A375 (cell line): ENCODE measurements around the gene PTCH2. TPM values are rescaled to one million over a fixed set of nuclear protein-coding genes. Genes with fewer than 3 reads are reported as not detected.
A peak's percentile ranks its signal among the peaks of the same experiment; 100 is the strongest.

Experiments used
- small RNA-seq: library from RNA; depleted of rRNA; stranded (forward); fragments of <200 nt; gene quantifications from one replicate; pipeline ENCODE3, GENCODE V24; 2014
- total RNA-seq: library from RNA; depleted of rRNA; stranded (reverse); fragments of >200 nt; shearing (Covaris generic); gene quantifications from 2 replicates; pipeline ENCODE4 v1.2.3, GENCODE V29; 2014; rRNA removed

PTCH2 gene, protein sequence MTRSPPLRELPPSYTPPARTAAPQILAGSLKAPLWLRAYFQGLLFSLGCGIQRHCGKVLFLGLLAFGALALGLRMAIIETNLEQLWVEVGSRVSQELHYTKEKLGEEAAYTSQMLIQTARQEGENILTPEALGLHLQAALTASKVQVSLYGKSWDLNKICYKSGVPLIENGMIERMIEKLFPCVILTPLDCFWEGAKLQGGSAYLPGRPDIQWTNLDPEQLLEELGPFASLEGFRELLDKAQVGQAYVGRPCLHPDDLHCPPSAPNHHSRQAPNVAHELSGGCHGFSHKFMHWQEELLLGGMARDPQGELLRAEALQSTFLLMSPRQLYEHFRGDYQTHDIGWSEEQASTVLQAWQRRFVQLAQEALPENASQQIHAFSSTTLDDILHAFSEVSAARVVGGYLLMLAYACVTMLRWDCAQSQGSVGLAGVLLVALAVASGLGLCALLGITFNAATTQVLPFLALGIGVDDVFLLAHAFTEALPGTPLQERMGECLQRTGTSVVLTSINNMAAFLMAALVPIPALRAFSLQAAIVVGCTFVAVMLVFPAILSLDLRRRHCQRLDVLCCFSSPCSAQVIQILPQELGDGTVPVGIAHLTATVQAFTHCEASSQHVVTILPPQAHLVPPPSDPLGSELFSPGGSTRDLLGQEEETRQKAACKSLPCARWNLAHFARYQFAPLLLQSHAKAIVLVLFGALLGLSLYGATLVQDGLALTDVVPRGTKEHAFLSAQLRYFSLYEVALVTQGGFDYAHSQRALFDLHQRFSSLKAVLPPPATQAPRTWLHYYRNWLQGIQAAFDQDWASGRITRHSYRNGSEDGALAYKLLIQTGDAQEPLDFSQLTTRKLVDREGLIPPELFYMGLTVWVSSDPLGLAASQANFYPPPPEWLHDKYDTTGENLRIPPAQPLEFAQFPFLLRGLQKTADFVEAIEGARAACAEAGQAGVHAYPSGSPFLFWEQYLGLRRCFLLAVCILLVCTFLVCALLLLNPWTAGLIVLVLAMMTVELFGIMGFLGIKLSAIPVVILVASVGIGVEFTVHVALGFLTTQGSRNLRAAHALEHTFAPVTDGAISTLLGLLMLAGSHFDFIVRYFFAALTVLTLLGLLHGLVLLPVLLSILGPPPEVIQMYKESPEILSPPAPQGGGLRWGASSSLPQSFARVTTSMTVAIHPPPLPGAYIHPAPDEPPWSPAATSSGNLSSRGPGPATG
- 0.04 and 0.08 TPM in 2 replicates for total RNA-seq

DNA sequence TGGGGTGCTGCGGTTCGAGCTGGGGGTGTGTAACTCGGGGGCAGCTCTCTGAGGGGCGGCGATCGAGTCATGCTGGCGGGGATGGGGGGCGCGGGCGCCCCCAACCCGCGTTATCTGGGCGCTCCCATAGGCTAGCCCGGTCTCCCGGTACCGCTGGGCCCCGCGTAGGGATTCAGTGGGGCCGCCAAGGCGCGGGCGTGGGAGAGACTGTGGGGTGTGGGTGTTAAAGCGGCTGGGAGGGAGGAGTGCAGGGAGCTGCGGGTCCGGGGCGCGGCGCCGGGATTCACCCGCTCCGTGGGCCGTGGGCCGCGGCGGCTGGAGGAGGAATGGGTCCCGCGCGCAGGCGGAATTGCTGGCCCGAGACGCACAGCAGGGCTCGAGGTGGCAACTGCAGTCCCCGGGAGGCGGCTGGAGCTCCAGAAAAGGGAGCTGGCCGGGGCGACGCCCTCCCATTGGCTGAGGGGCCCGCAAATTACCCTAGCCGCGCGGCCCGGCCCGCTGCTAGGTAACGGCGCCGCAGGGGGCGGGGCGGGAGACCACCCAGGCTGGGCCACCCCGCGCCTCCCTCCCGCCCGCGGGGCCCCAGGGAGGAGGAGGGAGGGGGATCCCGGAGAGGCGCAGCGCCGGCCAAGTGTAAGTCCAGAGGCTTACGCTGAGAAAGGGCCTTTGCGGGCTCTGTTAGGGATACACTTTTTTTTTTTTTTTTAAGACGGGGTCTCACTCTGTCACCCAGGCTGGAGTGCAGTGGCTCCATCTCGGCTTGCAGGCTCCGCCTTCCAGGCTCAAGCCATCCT, at the start of gene PTCH2:
Gene PTCH2, minus strand, starts transcription at position 392 of the 794 bp plus-strand sequence. Its CDS starts 321 bp downstream, at position 71.

DNA sequence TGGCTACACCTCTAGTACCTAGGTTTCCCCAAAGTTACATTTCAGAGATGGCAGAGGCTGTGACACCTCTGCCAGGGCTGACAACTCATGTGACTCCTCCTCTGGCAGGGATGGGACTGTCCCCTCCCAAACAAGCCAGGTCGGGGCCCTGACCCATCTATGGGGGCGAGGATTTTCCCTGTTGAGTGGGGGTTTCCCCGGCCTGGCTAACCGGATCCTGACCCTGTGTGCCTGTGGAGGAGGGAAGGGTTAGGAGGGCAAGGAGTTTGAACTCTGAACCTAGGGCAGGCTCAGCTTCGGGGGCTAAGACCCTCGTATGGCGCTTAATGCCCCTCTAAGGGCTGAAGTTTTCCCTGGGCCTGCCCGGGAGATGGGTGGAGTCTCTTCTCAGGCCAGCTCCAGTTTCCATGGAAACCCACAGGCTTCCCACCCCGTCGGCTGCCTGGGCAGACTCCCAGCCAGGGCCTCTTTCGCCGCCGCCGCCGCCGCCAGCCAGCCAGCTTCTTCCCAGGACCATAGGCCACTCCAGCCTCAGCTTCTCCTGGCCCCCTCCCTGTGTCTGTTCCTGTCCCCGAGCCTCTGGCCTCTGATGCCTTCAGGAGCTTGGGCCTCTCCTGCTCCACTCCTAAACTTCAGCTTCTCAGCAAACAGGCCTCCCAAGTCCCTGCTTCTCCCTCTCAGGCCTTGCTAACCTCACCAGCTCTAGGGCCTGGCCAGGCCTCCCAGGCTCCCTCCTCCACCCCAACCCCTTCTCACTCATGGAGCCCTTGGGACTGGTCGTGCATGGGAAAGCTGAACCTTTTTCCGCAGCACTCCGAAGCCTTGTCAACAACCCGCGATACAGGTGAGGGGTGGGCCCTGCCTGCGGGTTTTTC, 34.8 kb downstream of the PTCH2 start, which contains the start of gene BTBD19:
Gene BTBD19, plus strand, starts transcription at position 461 of the 875 bp plus-strand sequence. Its CDS starts 298 bp downstream, at position 759.

DNA sequence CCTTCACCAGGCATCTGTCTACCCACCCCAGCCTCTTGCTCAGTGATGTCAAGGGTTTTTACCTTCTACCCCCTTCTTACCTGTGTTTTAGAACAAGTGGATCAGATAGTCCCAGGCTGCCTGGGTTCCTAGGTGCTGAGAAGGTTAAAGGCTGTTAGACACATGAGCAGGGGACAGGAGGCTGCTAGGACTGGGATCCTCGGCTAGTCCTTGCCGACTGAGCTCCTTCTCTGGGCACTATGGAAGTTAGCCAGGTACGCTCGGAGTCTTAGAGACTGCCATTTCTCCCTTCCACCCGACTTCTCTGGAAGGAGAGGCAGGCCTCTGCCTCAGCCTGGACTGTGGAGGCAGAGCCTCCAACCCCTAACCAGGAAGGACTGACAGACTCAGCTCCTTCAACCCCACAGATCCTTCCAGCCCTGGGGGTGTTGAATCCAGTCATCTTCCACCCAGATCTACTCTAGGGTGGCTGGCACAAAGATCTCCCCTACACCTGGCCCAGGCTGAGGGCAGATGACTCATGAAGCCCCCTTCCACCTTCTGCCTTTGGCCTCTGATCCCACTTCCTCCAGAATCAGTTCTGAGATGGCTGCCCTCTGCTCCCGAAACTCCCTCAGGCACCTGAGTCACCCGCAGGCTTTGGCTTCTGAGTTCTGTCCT, 36.2 kb downstream of the PTCH2 start, which contains the start of gene DYNLT4:
Gene DYNLT4, minus strand, starts transcription at position 648 of the 660 bp plus-strand sequence. CDS start 683 bp downstream, outside the sequence.

DNA sequence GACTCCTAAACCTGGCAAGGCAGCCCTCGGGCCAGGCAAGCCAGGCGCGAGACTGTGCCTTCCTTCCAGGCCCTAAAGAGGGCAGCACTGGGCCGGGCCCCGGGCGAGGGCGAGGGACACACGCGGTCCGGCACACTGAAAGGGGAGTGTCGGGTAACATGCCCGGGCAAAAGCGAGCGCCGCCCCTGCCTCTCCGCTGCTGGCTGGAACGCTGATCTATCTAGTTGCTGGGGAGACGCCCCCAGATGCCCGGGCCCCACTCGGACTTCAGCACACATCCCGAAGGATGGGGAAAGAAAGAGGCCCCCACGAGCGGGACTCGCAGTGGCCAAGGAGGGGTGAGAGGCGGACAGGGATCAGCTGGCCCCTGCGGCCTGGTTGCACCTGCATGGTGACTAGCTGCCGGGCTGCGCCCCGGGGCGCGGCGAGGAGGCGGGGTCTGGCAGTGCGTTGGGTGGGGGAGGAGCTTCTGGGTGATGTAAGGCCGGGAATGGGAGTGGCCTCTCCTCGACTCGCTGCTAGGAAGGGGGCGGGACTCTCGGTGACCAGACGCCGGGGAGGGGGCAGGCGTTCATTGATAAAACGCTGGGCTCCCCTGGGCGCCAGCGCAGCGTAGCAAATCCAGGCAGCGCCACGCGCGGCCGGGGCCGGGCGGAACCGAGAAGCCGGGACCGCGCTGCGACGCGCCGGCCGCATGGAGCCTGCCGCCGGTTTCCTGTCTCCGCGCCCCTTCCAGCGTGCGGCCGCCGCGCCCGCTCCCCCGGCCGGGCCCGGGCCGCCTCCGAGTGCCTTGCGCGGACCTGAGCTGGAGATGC, 43.1 kb downstream of the PTCH2 start, which contains the start of gene PLK3:
Gene PLK3, plus strand, starts transcription at position 608 of the 815 bp plus-strand sequence. Its CDS starts 87 bp downstream, at position 695.

DNA sequence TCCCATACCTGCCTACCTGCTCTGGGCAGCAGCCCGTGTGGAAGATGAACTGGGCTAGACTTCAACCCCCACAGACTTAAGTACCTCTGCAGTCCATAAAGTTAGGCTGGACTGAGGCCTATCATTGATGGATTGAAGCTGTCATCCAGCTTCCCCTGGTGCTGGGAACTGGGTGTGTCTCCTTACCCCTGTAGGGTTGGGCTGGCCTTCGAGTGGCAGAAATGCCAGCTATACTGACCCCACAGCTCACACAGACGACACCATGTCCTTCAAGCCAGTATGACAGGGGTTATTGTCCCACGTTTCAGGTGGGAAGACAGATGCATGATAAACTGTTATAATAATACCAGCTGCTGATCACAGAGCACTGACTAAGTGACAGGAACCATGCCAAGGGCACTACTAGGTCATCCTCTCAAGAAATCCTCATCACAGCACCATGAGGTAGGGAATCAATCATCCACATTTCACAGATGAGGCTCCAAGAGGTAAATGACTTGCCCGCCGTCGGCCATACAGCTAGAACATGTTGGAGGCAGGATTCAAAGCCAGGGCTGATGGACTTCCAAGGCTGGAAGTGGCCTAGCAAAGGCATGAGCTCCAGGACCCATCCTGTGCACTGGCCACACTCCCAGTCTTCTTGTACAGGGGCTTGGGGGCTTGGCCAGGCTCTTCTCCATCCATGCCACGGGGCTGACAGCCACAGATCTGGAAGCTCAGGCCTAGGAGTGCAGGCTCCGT, 54.8 kb downstream of the PTCH2 start, which contains the start of gene BEST4:
Gene BEST4, minus strand, starts transcription at position 51 of the 741 bp plus-strand sequence. CDS start 465 bp downstream, outside the sequence.

GRCh38 chr1:44775078-44775929, 67.7 kb downstream of the PTCH2 start, which contains the start of gene RPS8:
RPS8 (plus strand) TSS chr1:44775540; CDS start chr1:44775597, 57 bp downstream.

Small RNA genes lying within 50 kb of the gene (small RNA-seq; reads per million reads assigned to genes)
- gene AL136380.1 (not detected), gene SNORD38A (63.8 reads per million, percentile 95 among the genes with 10 or more reads in this experiment), gene SNORD38B (not detected), gene SNORD46 (1,282 reads per million, percentile 99 among the genes with 10 or more reads in this experiment), gene SNORD55 (not detected)

Other genes with a start within 250 kb of the PTCH2 start
- gene TMEM53, start 168.8 kb downstream of the PTCH2 start, total RNA-seq = 13.7 and 23.7 TPM in 2 replicates
- gene ARMH1, start 168.5 kb downstream of the PTCH2 start, total RNA-seq = not detected in 2 replicates
- gene RNU5D-1, start 112.1 kb downstream of the PTCH2 start, total RNA-seq = not detected in 2 replicates
- gene KIF2C, start 103.4 kb downstream of the PTCH2 start, total RNA-seq = 82.6 and 99.1 TPM in 2 replicates
- gene RPS8, start 67.7 kb downstream of the PTCH2 start, total RNA-seq = 2,747 and 3,143 TPM in 2 replicates
- not detected in 2 replicates for gene BEST4, start 55.1 kb downstream of the PTCH2 start, total RNA-seq
- 29.5 and 34.2 TPM in 2 replicates for gene PLK3, start 42.9 kb downstream of the PTCH2 start, total RNA-seq
- gene DYNLT4, start 35.9 kb downstream of the PTCH2 start, total RNA-seq = 1.1 TPM in 1 of 2 replicates, not detected in the other
- 9.9 and 11.7 TPM in 2 replicates for gene BTBD19, start 34.7 kb downstream of the PTCH2 start, total RNA-seq
- gene EIF2B3, start 143.3 kb upstream of the PTCH2 start, total RNA-seq = 33.2 and 34.3 TPM in 2 replicates
- 11.8 and 13.5 TPM in 2 replicates for gene HECTD3, start 168.1 kb upstream of the PTCH2 start, total RNA-seq
- gene UROD, start 169.0 kb upstream of the PTCH2 start, total RNA-seq = 136 and 139 TPM in 2 replicates